Mesendoderm (in vitro differentiated cells): ENCODE data around the gene SCRG1.

ENCODE experiments used
- DNase-seq: peaks from one replicate; pipeline ENCODE4 v3.0.0; 2013
- H2AK5ac ChIP-seq: 2 replicates; pipeline ENCODE4 v1.6.1; 2013; ENCODE audit warnings: low read length, inconsistent platforms
- H2BK120ac ChIP-seq: 2 replicates; pipeline ENCODE4 v1.6.1; 2013; ENCODE audit warnings: low read depth, mild to moderate bottlenecking, low read length, moderate library complexity, mixed read lengths
- H2BK15ac ChIP-seq: replicated peaks from 2 replicates; pipeline ENCODE4 v1.6.1; 2013; ENCODE audit warnings: low read depth, mild to moderate bottlenecking, moderate library complexity
- H2BK5ac ChIP-seq: 2 replicates; pipeline ENCODE4 v1.6.1; 2013; ENCODE audit warnings: low read length, inconsistent platforms
- H3K18ac ChIP-seq: 2 replicates; pipeline ENCODE4 v1.6.1; 2013; ENCODE audit warnings: mild to moderate bottlenecking, low read length, mixed read lengths
- H3K23ac ChIP-seq: one replicate; pipeline ENCODE4 v1.6.1; 2013; ENCODE audit warnings: low read length
- H3K27ac ChIP-seq: 2 replicates; pipeline ENCODE4 v1.5.1; 2013; ENCODE audit warnings: low read depth, mild to moderate bottlenecking, inconsistent platforms, low read length, moderate library complexity
- H3K27me3 ChIP-seq: 2 replicates; pipeline ENCODE4 v1.6.1; 2013; ENCODE audit warnings: low read length, control low read depth, mild to moderate bottlenecking, inconsistent platforms; ENCODE audit not compliant: insufficient read depth, poor library complexity
- H3K36me3 ChIP-seq: 2 replicates; pipeline ENCODE4 v1.6.1; 2013; ENCODE audit warnings: low read length, inconsistent platforms; ENCODE audit not compliant: control insufficient read depth, insufficient read depth
- H3K4ac ChIP-seq: one replicate; pipeline ENCODE4 v1.6.1; 2013; ENCODE audit warnings: low read depth, mild to moderate bottlenecking, low read length, moderate library complexity
- H3K4me1 ChIP-seq: 2 replicates; pipeline ENCODE4 v1.6.1; 2013; ENCODE audit warnings: low read depth, low read length, inconsistent platforms; ENCODE audit not compliant: control insufficient read depth
- H3K4me2 ChIP-seq: 2 replicates; pipeline ENCODE4 v1.6.1; 2013; ENCODE audit warnings: low read length
- H3K4me3 ChIP-seq: 2 replicates; pipeline ENCODE4 v1.5.1; 2013; ENCODE audit warnings: mild to moderate bottlenecking, low read length
- H3K56ac ChIP-seq: one replicate; pipeline ENCODE4 v1.6.1; 2013; ENCODE audit warnings: low read length
- H3K79me1 ChIP-seq: 2 replicates; pipeline ENCODE4 v1.6.1; 2013; ENCODE audit warnings: low read length, inconsistent platforms
- H3K79me2 ChIP-seq: 2 replicates; pipeline ENCODE4 v1.6.1; 2013; ENCODE audit warnings: mild to moderate bottlenecking, low read length; ENCODE audit not compliant: control insufficient read depth, insufficient read depth
- H3K9ac ChIP-seq: 2 replicates; pipeline ENCODE4 v1.6.1; 2013; ENCODE audit warnings: low read length, inconsistent platforms
- H4K5ac ChIP-seq: one replicate; pipeline ENCODE4 v1.6.1; 2013; ENCODE audit warnings: low read length
- H4K8ac ChIP-seq: one replicate; pipeline ENCODE4 v1.6.1; 2013; ENCODE audit warnings: low read depth, mild to moderate bottlenecking, control low read depth, low read length, moderate library complexity
- WGBS: extraction: QIAGEN DNeasy Blood & Tissue Kit; methylation state at CpG from one replicate; pipeline ENCODE4 v1.1.7; 2013; ENCODE audit warnings: low lambda C conversion rate, missing lambda C conversion rate; ENCODE audit not compliant: insufficient coverage; ENCODE audit errors: extremely low coverage; 5-methylcytosine and 5-hydroxymethylcytosine counted together

The SCRG1 gene

DNA sequence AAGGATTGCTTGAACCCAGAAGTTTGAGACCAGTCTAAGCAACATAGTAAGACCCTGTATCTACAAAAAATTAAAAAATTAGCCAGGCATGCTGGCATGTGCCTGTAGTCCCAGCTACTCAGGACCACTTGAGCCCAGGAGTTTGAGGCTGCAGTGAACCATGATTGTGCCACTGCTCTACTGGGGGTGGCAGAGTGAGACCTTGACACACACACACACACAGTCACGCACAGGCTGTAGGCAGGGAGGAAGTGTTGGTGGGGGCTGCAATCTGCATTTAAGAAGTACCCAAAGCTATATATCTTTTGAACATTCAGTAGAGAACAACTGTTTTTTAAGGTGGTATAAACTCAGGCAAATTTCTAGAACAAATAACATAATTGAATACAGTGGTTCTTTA lies 7.2 kb downstream of the SCRG1 start:
- DNase-seq: no peak
- H3K4me1 ChIP-seq: no peaks in the 10 kb centered on the region
- no peak overlapping the region for H4K5ac ChIP-seq
- H3K36me3 ChIP-seq: no peaks in the 10 kb centered on the region
- no peak overlapping the region for H3K4me2 ChIP-seq
- H3K23ac ChIP-seq: no peak overlapping the region
- no peak overlapping the region for H4K8ac ChIP-seq
- H3K79me1 ChIP-seq: no peaks in the 10 kb centered on the region
- WGBS: no CpG with 5 or more reads among the region's 1 CpG
- H3K18ac ChIP-seq: no peak overlapping the region
- H3K4ac ChIP-seq: no peak overlapping the region
- no peak overlapping the region for H3K4me3 ChIP-seq
- H2AK5ac ChIP-seq: no peak overlapping the region
- H2BK15ac ChIP-seq: no peak overlapping the region
- no peak overlapping the region for H2BK5ac ChIP-seq
- no peak overlapping the region for H3K9ac ChIP-seq
- no peak overlapping the region for H3K56ac ChIP-seq
- no peaks in the 10 kb centered on the region for H3K79me2 ChIP-seq
- no peak overlapping the region for H2BK120ac ChIP-seq
- no peak overlapping the region for H3K27ac ChIP-seq
- no peaks in the 10 kb centered on the region for H3K27me3 ChIP-seq

DNA sequence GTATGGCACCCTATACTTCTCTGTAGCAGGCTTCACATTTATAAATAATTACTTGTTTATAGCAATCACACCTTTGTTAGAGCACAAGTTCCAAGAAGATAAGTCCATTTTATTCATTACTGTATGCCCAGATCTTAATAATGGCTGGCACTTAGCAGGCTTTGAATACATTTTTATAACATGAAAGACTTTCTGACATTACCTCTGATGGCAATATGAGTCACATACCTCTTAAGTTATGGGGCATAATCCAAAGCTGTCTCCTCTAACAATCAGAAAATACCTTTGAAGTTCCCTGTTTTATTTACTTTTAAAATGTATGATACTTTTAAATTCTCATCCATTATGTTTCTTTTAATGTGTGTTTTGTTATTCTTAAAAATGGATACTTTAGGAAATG lies 12.2 kb downstream of the SCRG1 start:
- Histone ChIP-seq H3K56ac (no peak overlapping the region), H3K4me3 (no peak overlapping the region), H3K27me3 (no peaks in the 10 kb centered on the region), H3K23ac (no peak overlapping the region), H3K27ac (no peak overlapping the region), H2BK120ac (no peak overlapping the region), H3K4me2 (no peak overlapping the region), H3K4me1 (no peaks in the 10 kb centered on the region), H4K5ac (no peak overlapping the region), H3K79me1 (no peaks in the 10 kb centered on the region), H2BK15ac (no peak overlapping the region), H2AK5ac (no peak overlapping the region), H2BK5ac (no peak overlapping the region), H3K4ac (no peak overlapping the region), H3K18ac (no peak overlapping the region), H4K8ac (no peak overlapping the region), H3K79me2 (no peaks in the 10 kb centered on the region), H3K9ac (no peak overlapping the region), H3K36me3 (no peaks in the 10 kb centered on the region)
- DNase-seq: no peak

DNA sequence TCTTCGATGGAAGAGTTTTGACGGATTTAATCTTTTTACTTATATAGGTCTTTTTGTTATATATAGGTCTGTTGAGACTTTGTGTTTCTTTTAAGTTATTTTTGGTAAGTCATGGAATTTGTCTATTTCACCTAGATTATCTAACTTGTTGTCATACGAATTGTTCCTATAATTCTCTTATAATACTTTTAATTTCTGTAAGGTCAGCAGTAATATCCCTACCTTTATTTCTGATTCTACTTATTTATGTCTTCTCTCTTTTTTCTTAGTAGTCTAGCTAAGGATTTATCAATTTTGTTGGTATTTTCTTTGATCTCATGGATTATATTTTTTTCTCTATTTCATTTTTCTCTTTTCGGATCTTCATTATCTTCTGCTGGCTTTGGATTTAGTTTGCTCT lies 16.6 kb downstream of the SCRG1 start:
- no peak overlapping the region for H3K27ac ChIP-seq
- WGBS: no CpG with 5 or more reads among the region's 4 CpGs
- H3K4me2 ChIP-seq: no peak overlapping the region
- H3K23ac ChIP-seq: no peak overlapping the region
- H3K4me3 ChIP-seq: no peak overlapping the region
- no peak overlapping the region for H4K5ac ChIP-seq
- no peak overlapping the region for H4K8ac ChIP-seq
- H3K27me3 ChIP-seq: no peaks in the 10 kb centered on the region
- H3K36me3 ChIP-seq: no peaks in the 10 kb centered on the region
- no peak overlapping the region for H3K9ac ChIP-seq
- H2BK15ac ChIP-seq: no peak overlapping the region
- no peak overlapping the region for H2BK5ac ChIP-seq
- no peak overlapping the region for H3K18ac ChIP-seq
- no peaks in the 10 kb centered on the region for H3K4me1 ChIP-seq
- DNase-seq: no peak
- H2AK5ac ChIP-seq: no peak overlapping the region
- no peaks in the 10 kb centered on the region for H3K79me1 ChIP-seq
- no peak overlapping the region for H3K4ac ChIP-seq
- no peak overlapping the region for H2BK120ac ChIP-seq
- H3K56ac ChIP-seq: no peak overlapping the region
- H3K79me2 ChIP-seq: no peaks in the 10 kb centered on the region

DNA sequence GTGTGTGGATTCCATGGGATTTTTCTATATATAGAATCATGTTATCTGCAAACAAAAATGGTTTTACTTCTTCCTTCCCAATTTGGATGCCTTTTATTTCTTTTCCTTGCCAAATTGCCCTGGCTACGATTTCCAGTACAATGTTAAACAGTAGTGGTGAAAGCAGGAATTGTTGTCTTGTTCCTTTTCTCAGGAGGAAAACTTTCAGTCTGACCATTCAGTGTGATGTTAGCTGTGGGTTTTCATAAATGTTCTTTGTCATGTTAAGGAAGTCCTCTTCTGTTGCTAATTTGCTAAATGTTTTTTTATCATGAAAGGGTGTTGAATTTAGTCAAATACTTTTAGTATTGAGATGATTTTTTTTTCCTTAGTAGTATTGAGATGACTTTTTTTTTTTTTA lies 17.3 kb downstream of the SCRG1 start:
- Histone ChIP-seq H3K27me3 (no peaks in the 10 kb centered on the region), H3K27ac (no peak overlapping the region), H3K4ac (no peak overlapping the region), H3K23ac (no peak overlapping the region), H3K4me3 (no peak overlapping the region), H3K56ac (no peak overlapping the region), H2BK5ac (no peak overlapping the region), H3K4me1 (no peaks in the 10 kb centered on the region), H3K36me3 (no peaks in the 10 kb centered on the region), H2BK15ac (no peak overlapping the region), H2BK120ac (no peak overlapping the region), H3K4me2 (no peak overlapping the region), H4K8ac (no peak overlapping the region), H3K79me2 (no peaks in the 10 kb centered on the region), H4K5ac (no peak overlapping the region), H3K9ac (no peak overlapping the region), H2AK5ac (no peak overlapping the region), H3K18ac (no peak overlapping the region), H3K79me1 (no peaks in the 10 kb centered on the region)
- WGBS: no CpG with 5 or more reads among the region's 1 CpG
- no peak for DNase-seq

DNA sequence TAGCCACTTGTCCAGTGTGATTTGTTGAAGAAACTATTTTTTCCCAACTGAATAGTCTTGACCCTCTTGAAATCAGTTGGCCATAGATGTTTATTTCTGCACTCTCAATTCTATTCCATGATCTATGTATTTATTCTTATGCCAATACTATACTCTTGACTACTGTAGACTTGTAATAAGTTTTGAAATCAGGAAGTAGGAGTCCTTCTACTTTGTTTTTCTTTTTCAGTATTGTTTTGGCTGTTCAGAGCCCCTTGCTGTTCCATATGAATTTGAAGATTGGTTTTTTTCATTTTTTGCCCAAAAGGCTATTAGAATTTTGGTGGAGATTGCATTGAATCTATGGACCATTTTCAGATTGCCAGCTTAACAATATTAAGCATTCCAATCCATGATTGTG lies 17.9 kb downstream of the SCRG1 start:
- no peak overlapping the region for H3K4ac ChIP-seq
- no peaks in the 10 kb centered on the region for H3K36me3 ChIP-seq
- no peak overlapping the region for H3K4me3 ChIP-seq
- H3K27me3 ChIP-seq: no peaks in the 10 kb centered on the region
- H3K18ac ChIP-seq: no peak overlapping the region
- H2AK5ac ChIP-seq: no peak overlapping the region
- H3K56ac ChIP-seq: no peak overlapping the region
- H3K9ac ChIP-seq: no peak overlapping the region
- H3K27ac ChIP-seq: no peak overlapping the region
- no peak overlapping the region for H2BK5ac ChIP-seq
- no peak overlapping the region for H3K23ac ChIP-seq
- no peaks in the 10 kb centered on the region for H3K79me1 ChIP-seq
- H4K8ac ChIP-seq: no peak overlapping the region
- H2BK120ac ChIP-seq: no peak overlapping the region
- no peaks in the 10 kb centered on the region for H3K79me2 ChIP-seq
- H2BK15ac ChIP-seq: no peak overlapping the region
- no peak overlapping the region for H3K4me2 ChIP-seq
- H4K5ac ChIP-seq: no peak overlapping the region
- no peak for DNase-seq
- H3K4me1 ChIP-seq: no peaks in the 10 kb centered on the region

DNA sequence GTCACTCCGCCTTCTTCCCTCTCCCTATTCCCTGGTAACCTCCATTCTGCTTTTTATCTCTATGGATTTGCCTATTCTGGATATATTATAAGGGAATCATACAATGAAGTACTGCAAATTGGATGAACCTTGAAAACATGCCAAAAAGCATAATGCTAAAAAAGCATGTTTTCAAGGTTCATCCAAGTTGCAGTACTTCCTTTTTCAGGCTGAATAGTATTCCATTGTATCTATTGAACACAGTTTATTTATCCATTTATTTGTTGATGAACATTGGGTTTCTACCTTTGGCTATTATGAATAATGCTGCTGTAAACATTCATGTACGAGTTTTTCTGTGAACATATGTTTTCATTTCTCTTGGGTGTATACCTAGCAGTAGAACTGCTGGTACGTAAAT lies 19.0 kb downstream of the SCRG1 start:
- Histone ChIP-seq H2AK5ac (no peak overlapping the region), H3K23ac (no peak overlapping the region), H4K8ac (no peak overlapping the region), H4K5ac (no peak overlapping the region), H3K4ac (no peak overlapping the region), H3K36me3 (no peaks in the 10 kb centered on the region), H2BK5ac (no peak overlapping the region), H3K4me1 (no peaks in the 10 kb centered on the region), H3K9ac (no peak overlapping the region), H3K27ac (no peak overlapping the region), H3K79me2 (no peaks in the 10 kb centered on the region), H3K4me3 (no peak overlapping the region), H3K27me3 (no peaks in the 10 kb centered on the region), H3K56ac (no peak overlapping the region), H3K79me1 (no peaks in the 10 kb centered on the region), H2BK15ac (no peak overlapping the region), H2BK120ac (no peak overlapping the region), H3K18ac (no peak overlapping the region), H3K4me2 (no peak overlapping the region)
- no CpG with 5 or more reads among the region's 3 CpGs for WGBS
- DNase-seq: no peak
